ENCODE data around the gene MAS1L. TPM values are rescaled to one million over a fixed set of nuclear protein-coding genes. Genes with fewer than 3 reads are reported as not detected.

Gene MAS1L
- total RNA-seq, 1 donor = not detected

DNA sequence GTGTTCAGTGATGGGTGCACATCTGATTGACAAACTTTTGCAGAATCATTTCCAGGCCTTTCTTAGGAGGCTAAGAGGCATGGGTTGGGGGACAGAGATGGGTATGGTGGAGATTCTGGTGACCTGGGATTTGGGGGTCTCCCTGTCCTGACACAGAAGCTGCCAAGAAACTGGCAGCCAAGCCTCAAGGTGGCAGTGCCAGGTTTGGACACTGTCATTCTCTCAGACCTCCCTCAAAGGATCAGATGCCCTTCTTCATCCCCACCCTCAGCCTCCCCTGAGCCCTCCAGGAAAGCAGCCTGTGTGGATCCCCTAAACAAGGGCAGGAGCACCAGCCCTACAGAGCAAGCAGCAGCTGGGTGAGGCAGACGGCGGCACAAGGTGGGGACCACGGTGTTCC is 18.1 kb upstream of the MAS1L start:
- no peak overlapping the region for H3K4me3 ChIP-seq (ENCODE audit: low read depth, low read length)
- no peak for DNase-seq (ENCODE audit: low read depth)
- TF ChIP-seq, protein P1, sequence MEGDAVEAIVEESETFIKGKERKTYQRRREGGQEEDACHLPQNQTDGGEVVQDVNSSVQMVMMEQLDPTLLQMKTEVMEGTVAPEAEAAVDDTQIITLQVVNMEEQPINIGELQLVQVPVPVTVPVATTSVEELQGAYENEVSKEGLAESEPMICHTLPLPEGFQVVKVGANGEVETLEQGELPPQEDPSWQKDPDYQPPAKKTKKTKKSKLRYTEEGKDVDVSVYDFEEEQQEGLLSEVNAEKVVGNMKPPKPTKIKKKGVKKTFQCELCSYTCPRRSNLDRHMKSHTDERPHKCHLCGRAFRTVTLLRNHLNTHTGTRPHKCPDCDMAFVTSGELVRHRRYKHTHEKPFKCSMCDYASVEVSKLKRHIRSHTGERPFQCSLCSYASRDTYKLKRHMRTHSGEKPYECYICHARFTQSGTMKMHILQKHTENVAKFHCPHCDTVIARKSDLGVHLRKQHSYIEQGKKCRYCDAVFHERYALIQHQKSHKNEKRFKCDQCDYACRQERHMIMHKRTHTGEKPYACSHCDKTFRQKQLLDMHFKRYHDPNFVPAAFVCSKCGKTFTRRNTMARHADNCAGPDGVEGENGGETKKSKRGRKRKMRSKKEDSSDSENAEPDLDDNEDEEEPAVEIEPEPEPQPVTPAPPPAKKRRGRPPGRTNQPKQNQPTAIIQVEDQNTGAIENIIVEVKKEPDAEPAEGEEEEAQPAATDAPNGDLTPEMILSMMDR (IDR thresholded peaks at IDR 0.05; ENCODE audit: insufficient read depth, low read depth, low read length) = no peak

DNA sequence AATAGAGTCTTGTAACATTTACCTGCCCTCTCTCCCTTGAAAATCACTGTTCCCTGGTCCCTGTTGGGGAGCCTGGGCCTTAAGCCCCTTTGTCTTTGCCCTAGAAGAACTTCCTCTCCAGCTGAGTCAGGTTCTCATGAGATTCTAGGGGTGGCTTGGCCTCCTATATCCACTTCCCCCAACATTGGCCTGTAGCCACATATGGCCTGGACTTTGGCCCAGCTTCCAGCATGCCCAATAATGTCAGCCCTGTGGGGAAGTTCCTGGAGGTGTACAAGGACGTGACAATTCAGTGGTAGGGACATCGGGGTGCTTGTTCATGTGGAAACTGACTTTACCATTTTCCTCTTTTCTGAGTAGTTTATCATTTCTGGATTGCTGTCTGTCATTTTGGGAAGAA is 17.2 kb upstream of the MAS1L start:
- DNase-seq (ENCODE audit: low read depth) = no peak
- TF ChIP-seq, protein P1 (IDR thresholded peaks at IDR 0.05; ENCODE audit: insufficient read depth, low read depth, low read length) = no peak
- no peak overlapping the region for H3K4me3 ChIP-seq (ENCODE audit: low read depth, low read length)

DNA sequence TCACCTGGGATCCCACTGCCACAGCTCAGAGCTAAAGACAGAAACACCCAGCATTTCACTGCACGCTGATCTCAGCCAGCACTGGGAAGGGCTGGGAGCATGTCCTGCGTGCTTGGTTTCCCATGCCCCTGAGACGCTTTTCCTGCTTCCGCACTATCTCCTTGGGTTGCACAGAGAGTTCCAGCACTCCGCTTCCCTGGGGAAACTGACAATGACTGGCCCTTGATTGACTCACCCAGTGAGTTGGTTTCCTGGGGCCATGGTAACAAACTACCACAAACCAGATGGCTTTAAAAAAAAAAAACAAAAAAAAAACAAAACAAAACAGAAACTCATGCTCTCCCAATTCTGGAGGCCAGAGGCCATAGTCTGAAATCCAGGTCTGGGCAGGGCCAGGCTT is 14.8 kb upstream of the MAS1L start:
- H3K4me3 ChIP-seq (ENCODE audit: low read depth, low read length) = no peak overlapping the region
- TF ChIP-seq, protein P1 (IDR thresholded peaks at IDR 0.05; ENCODE audit: insufficient read depth, low read depth, low read length) = no peak
- DNase-seq (ENCODE audit: low read depth) = no peak

DNA sequence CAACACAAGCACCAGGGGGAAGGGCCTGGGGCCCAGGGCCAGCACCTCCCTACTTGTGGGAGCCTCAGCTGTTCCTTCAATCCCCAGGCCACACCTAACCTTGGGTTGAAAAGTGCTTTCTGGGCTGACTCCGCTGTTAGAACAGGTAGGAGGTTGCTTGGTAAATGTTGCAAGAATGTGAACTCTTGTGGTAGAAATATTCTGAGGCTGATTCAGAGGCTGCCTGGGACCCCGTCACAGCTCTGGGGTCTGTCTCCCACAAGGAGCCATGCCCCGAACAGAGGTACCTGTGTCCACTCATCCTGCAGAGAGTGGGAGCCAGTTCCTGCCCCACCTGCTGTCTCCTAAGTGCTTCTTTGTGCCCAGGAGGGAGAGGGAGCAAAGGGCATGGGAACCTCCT is 14.4 kb upstream of the MAS1L start:
- DNase-seq (ENCODE audit: low read depth) = no peak
- TF ChIP-seq, protein P1 (IDR thresholded peaks at IDR 0.05; ENCODE audit: insufficient read depth, low read depth, low read length) = no peak
- H3K4me3 ChIP-seq (ENCODE audit: low read depth, low read length) = no peak overlapping the region

DNA sequence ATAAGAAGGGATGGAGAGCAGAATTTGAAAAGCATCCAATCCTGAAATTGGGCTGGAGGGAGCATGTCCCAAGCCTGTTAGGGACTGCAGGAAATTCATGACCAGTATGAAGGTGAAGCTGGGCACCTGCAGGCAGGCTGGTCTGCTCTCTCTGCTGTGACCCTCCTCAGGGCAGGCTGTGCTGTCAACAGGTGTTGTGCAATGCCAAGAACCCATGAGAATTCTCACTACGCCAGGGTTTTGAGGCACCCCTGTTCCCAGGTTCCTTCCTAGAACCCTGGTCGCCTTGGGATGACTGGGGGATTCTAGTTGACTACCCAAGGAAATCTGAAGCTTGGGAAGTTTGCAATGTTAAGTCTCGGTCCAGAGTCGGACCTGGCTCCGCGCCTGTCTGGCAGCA is 13.3 kb upstream of the MAS1L start:
- DNase-seq (ENCODE audit: low read depth) = no peak
- TF ChIP-seq, protein P1 (IDR thresholded peaks at IDR 0.05; ENCODE audit: insufficient read depth, low read depth, low read length) = no peak
- no peak overlapping the region for H3K4me3 ChIP-seq (ENCODE audit: low read depth, low read length)

DNA sequence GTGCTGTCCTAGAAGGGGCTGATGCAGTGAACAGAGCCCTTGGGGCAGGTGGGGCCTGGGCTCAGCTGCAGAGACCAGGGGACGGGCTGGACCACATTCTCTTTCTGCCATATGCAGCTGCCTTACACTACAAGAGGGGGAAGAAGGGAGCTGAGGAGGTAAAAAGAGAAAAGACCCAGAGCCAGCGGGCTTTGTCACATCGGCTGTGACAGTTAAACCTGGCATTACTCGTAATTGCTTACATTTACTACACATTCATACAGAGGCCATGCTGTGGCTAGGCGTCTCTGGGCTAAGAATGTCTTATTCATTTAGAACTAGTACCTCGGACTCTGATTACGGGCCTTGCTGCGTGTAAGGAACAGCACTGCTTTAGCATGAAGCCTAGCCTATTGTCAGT is 12.8 kb upstream of the MAS1L start:
- no peak for DNase-seq (ENCODE audit: low read depth)
- TF ChIP-seq, protein P1 (IDR thresholded peaks at IDR 0.05; ENCODE audit: insufficient read depth, low read depth, low read length) = no peak
- H3K4me3 ChIP-seq (ENCODE audit: low read depth, low read length) = no peak overlapping the region

DNA sequence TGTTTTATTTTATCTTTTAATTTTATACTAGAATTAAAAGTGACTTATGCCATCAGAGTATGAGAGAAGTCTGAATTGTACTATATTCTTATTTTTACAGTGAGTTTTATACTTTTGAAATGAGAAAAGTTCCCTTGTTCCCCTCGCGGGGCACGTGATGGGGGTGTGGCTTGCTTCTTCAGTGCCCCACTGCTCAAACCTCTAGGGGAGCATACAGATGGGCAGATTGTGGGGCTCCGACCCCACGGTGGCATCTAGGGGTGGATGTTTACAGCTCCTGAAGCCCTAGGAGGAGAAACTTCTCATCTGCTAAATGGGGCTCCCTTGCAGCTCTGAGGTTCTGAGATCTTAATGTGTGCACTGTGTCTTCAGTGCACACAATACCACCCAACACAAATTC is 11.9 kb upstream of the MAS1L start:
- DNase-seq (ENCODE audit: low read depth) = no peak
- TF ChIP-seq, protein P1 (IDR thresholded peaks at IDR 0.05; ENCODE audit: insufficient read depth, low read depth, low read length) = no peak
- no peak overlapping the region for H3K4me3 ChIP-seq (ENCODE audit: low read depth, low read length)
